CD4-positive, CD25-positive, alpha-beta regulatory T cell (primary cell): Measurements from ENCODE around the gene NID1. TPM values are rescaled to one million over a fixed set of nuclear protein-coding genes. Genes with fewer than 3 reads are reported as not detected.

Source experiments
- ATAC-seq, 2 donors: fragments of 150-1000 bp; cut with Tn5 transposase; one replicate each; pipeline ENCODE4 v1.10.0; 2021; ENCODE audit warnings: low read depth in 2 of 2, moderate number of reproducible peaks in 2 of 2, moderate library complexity in 1 of 2
- DNase-seq, 3 donors: peaks; one replicate each; pipeline versions ENCODE4 v3.0.0 to v3.0.0-alpha.2; 2012 to 2022; ENCODE audit warnings: mixed read lengths in 1 of 3
- H3K27ac ChIP-seq: one replicate; pipeline ENCODE4 v1.7.0; 2013; ENCODE audit warnings: mild to moderate bottlenecking, low read length; ENCODE audit not compliant: insufficient read depth, poor library complexity, severe bottlenecking
- H3K27me3 ChIP-seq: one replicate; pipeline ENCODE4 v1.7.0; 2013; ENCODE audit warnings: low read length; ENCODE audit not compliant: control insufficient read depth, insufficient read depth
- H3K36me3 ChIP-seq: one replicate; pipeline ENCODE4 v1.7.0; 2013; ENCODE audit warnings: mild to moderate bottlenecking, low read length, moderate library complexity; ENCODE audit not compliant: control insufficient read depth, insufficient read depth
- H3K4me1 ChIP-seq: 2 replicates; pipeline ENCODE4 v1.7.0; 2013; ENCODE audit warnings: mild to moderate bottlenecking, low read length; ENCODE audit not compliant: insufficient read depth, control insufficient read depth, poor library complexity, severe bottlenecking
- H3K4me3 ChIP-seq: one replicate; pipeline ENCODE4 v1.7.0; 2013; ENCODE audit warnings: low read depth, mild to moderate bottlenecking, low read length, moderate library complexity
- H3K9me3 ChIP-seq, 2 experiments: 1 replicate in 1 of 2; 2 replicates in 1 of 2; pipeline ENCODE4 v1.7.0; 2013; ENCODE audit warnings: low read length in 2 of 2, mild to moderate bottlenecking in 1 of 2, moderate library complexity in 1 of 2; ENCODE audit not compliant: control insufficient read depth in 2 of 2
- H3K27ac Mint-ChIP-seq, 3 donors: one replicate each; pipeline ENCODE4 v1.8.0; 2020 to 2022; ENCODE audit warnings: mild to moderate bottlenecking in 3 of 3, mixed read lengths in 3 of 3, moderate library complexity in 2 of 3
- H3K27me3 Mint-ChIP-seq: one replicate; pipeline ENCODE4 v1.8.0; 2022; ENCODE audit warnings: mild to moderate bottlenecking, mixed read lengths
- H3K36me3 Mint-ChIP-seq: one replicate; pipeline ENCODE4 v1.8.0; 2020; ENCODE audit warnings: mixed read lengths
- H3K4me1 Mint-ChIP-seq, 4 donors: one replicate each; pipeline ENCODE4 v1.8.0; 2020 to 2022; ENCODE audit warnings: mixed read lengths in 4 of 4, mild to moderate bottlenecking in 1 of 4
- H3K4me3 Mint-ChIP-seq, 4 donors: one replicate each; pipeline ENCODE4 v1.8.0; 2020 to 2022; ENCODE audit warnings: mild to moderate bottlenecking in 4 of 4, mixed read lengths in 4 of 4, moderate library complexity in 3 of 4
- H3K9me3 Mint-ChIP-seq, 7 donors: one replicate each; pipeline ENCODE4 v1.8.0; 2020 to 2022; ENCODE audit warnings: mixed read lengths in 7 of 7, mild to moderate bottlenecking in 3 of 7, moderate library complexity in 2 of 7
- polyA plus RNA-seq, 4 donors: library from polyadenylated mRNA; unstranded; fragments of 300-500 nt; fragmentation: Illumina TruSeq; gene quantifications; one replicate each; pipeline ENCODE4 v1.2.3, GENCODE V29; 2021
- total RNA-seq: library from RNA; stranded (reverse); gene quantifications from one replicate; pipeline ENCODE4 v1.2.3, GENCODE V29; 2022

NID1 gene
- total and polyA plus RNA-seq, 5 donors from 2014 or later: 0.10 TPM; not detected in 4

- H3K27ac Mint-ChIP-seq: no peak overlapping the region
- Histone ChIP-seq H3K27ac (no peak overlapping the region), H3K4me1 (no peaks in the 10 kb centered on the region), H3K9me3 (no peaks in the 10 kb centered on the region), H3K4me3 (no peak overlapping the region), H3K36me3 (no peaks in the 10 kb centered on the region), H3K27me3 (no peaks in the 10 kb centered on the region)
- H3K4me3 Mint-ChIP-seq: no peak overlapping the region
- H3K36me3 Mint-ChIP-seq: peaks cover 4% of the 10 kb centered on the region
- ATAC-seq (no peak), DNase-seq (no peak)
- peaks cover 23% of the 10 kb centered on the region for H3K27me3 Mint-ChIP-seq
- no peaks in the 10 kb centered on the region for H3K9me3 Mint-ChIP-seq
- H3K4me1 Mint-ChIP-seq: peaks cover 4 to 19% (median 9%) of the 10 kb centered on the region in 4 donors
Measured at GRCh38 chr1:235939480-235939775, 125.5 kb downstream of the NID1 start.

DNA sequence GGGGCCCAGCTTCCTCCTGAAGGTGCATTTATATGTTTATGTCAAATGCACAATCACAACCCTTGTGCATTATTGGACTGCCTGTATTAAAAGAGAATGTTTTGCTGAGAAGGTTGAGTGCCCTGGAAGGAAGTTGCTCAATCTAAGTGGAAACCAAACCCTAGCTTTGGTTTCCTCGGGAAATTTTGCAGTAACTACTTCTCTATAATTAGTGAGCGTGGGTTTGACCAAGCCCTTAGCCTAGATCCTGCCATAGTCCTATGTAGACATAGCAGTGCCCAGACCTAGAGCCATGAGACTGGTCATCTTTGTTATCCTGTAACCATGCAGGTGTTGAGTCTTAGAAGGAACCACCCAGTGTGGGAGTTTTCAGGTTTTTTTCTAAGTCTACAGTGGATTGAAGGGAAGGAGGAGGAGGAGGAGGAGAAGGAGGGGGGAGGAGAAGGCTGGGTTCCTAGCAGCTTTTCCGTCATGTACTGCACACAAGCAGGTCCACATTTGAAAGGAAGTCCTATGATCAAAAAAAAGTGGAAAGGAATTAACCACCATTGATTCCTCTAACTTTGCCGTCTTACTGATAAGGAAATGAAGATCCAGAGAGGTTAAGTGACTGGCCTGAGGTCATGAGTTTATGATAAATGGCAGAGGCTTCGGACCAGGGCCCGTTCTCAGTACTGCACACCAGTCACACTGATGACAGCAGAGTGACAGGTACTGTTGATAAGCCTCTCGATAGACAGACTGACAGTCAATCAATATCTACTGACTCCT lies 126.0 kb downstream of the NID1 start:
- Mint-ChIP-seq H3K36me3 (peaks cover 4% of the 10 kb centered on the region), H3K27me3 (peaks cover 22% of the 10 kb centered on the region), H3K27ac (peak overlapping the region in 1 of 3 donors; percentile 77), H3K4me3 (no peak overlapping the region), H3K9me3 (no peaks in the 10 kb centered on the region), H3K4me1 (peaks cover 4 to 19% (median 9%) of the 10 kb centered on the region in 4 donors)
- ATAC-seq: peak; percentile 18 to 35
- Histone ChIP-seq H3K27ac (no peak overlapping the region), H3K4me1 (no peaks in the 10 kb centered on the region), H3K4me3 (no peak overlapping the region), H3K9me3 (no peaks in the 10 kb centered on the region), H3K27me3 (no peaks in the 10 kb centered on the region), H3K36me3 (no peaks in the 10 kb centered on the region)
- no peak for DNase-seq

DNA sequence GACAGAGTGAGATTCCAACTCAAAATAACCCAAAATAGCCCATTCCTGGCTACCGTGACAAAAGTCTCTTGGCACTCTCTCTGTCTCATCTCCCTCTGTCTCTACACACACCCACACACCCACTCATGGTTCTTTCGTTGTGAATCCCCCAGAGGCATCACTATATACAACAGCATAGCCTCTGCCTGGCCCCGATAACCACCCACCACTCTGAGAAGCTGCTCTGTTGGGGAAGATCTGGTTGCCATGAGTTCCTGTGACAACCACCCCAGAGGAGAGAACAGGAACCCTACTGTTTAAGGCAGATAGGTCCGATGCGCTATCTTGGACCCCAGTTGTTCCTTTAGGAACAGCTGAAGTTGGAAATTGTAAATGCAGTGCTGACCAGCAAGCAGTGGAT lies 127.8 kb downstream of the NID1 start:
- Mint-ChIP-seq H3K4me3 (no peak overlapping the region), H3K4me1 (peaks cover 4 to 21% (median 9%) of the 10 kb centered on the region in 4 donors), H3K9me3 (no peaks in the 10 kb centered on the region), H3K27me3 (peaks cover 18% of the 10 kb centered on the region), H3K27ac (no peak overlapping the region), H3K36me3 (peaks cover 4% of the 10 kb centered on the region)
- H3K27ac ChIP-seq: no peak overlapping the region
- no peaks in the 10 kb centered on the region for H3K9me3 ChIP-seq
- H3K4me3 ChIP-seq: no peak overlapping the region
- ATAC-seq (no peak), DNase-seq (no peak)
- no peaks in the 10 kb centered on the region for H3K27me3 ChIP-seq
- H3K4me1 ChIP-seq: no peaks in the 10 kb centered on the region
- H3K36me3 ChIP-seq: no peaks in the 10 kb centered on the region

GRCh38 chr1:235935235-235936225 lies 129.4 kb downstream of the NID1 start:
- Histone ChIP-seq H3K9me3 (no peaks in the 10 kb centered on the region), H3K27ac (no peak overlapping the region), H3K4me3 (no peak overlapping the region), H3K4me1 (no peaks in the 10 kb centered on the region), H3K36me3 (no peaks in the 10 kb centered on the region), H3K27me3 (no peaks in the 10 kb centered on the region)
- no peak overlapping the region for H3K4me3 Mint-ChIP-seq
- H3K36me3 Mint-ChIP-seq: peaks cover 4% of the 10 kb centered on the region
- peak overlapping the region in 1 of 3 donors; percentile 65 for H3K27ac Mint-ChIP-seq
- DNase-seq (no peak), ATAC-seq (no peak)
- peaks cover 15% of the 10 kb centered on the region for H3K27me3 Mint-ChIP-seq
- H3K9me3 Mint-ChIP-seq: no peaks in the 10 kb centered on the region
- peaks cover 4 to 22% (median 9%) of the 10 kb centered on the region in 4 donors for H3K4me1 Mint-ChIP-seq

GRCh38 chr1:235933766-235934116 lies 131.1 kb downstream of the NID1 start:
- Histone ChIP-seq H3K4me3 (no peak overlapping the region), H3K27me3 (no peaks in the 10 kb centered on the region), H3K4me1 (no peaks in the 10 kb centered on the region), H3K9me3 (no peaks in the 10 kb centered on the region), H3K36me3 (no peaks in the 10 kb centered on the region), H3K27ac (no peak overlapping the region)
- no peak for DNase-seq
- no peak overlapping the region for H3K27ac Mint-ChIP-seq
- H3K4me3 Mint-ChIP-seq: no peak overlapping the region
- ATAC-seq: no peak
- no peaks in the 10 kb centered on the region for H3K36me3 Mint-ChIP-seq
- H3K27me3 Mint-ChIP-seq: peaks cover 13% of the 10 kb centered on the region
- H3K9me3 Mint-ChIP-seq: no peaks in the 10 kb centered on the region
- H3K4me1 Mint-ChIP-seq: peaks cover 4 to 14% (median 6%) of the 10 kb centered on the region in 4 donors

DNA sequence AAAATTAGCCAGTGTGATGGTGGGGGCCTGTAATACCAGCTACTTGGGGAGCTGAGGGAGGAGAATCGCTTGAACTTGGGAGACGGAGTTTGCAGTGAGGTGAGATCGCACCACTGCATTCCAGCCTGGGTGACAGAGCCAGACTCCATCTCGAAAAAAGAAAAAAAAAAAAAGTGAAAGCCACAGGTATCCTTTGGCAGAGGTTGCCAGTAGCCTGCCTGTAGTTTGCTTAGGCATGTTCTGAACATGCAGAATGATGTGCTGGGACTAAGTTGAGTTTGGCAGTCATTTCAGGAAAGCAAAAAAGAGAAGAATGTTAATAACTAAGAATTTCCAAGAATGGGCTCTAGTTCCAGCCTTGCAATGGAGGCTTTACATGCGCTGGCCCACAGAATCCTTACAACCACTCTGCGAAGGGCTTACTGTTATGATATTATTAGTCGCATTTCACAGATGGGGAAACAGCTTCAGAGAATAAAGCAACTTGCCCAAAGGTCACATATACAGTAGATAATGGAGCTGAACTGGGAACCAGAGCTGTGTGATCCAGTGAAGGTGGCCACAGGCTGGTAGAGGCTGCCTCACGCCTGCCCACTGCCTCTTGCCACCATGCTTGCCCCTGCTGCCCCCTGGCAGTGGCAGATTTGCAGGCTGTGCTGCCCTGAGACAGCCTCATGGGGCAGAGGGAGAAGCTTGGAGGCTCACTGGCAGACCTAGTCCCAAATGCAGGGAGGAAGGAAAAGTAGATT lies 131.7 kb downstream of the NID1 start:
- Mint-ChIP-seq H3K27me3 (peaks cover 13% of the 10 kb centered on the region), H3K27ac (no peak overlapping the region), H3K4me3 (no peak overlapping the region), H3K36me3 (no peaks in the 10 kb centered on the region), H3K4me1 (peaks cover 0 to 10% (median 3%) of the 10 kb centered on the region in 4 donors), H3K9me3 (no peaks in the 10 kb centered on the region)
- H3K4me1 ChIP-seq: no peaks in the 10 kb centered on the region
- no peaks in the 10 kb centered on the region for H3K36me3 ChIP-seq
- no peak for DNase-seq
- H3K27me3 ChIP-seq: no peaks in the 10 kb centered on the region
- no peak for ATAC-seq
- no peak overlapping the region for H3K4me3 ChIP-seq
- H3K27ac ChIP-seq: no peak overlapping the region
- H3K9me3 ChIP-seq: no peaks in the 10 kb centered on the region

GRCh38 chr1:235932090-235932510 lies 132.8 kb downstream of the NID1 start:
- Mint-ChIP-seq H3K27ac (peak overlapping the region in 1 of 3 donors; percentile 56), H3K4me1 (peaks cover 0 to 10% (median 3%) of the 10 kb centered on the region in 4 donors), H3K4me3 (no peak overlapping the region), H3K36me3 (no peaks in the 10 kb centered on the region), H3K9me3 (no peaks in the 10 kb centered on the region), H3K27me3 (peaks cover 13% of the 10 kb centered on the region)
- ATAC-seq (no peak), DNase-seq (no peak)
- H3K4me3 ChIP-seq: no peak overlapping the region
- H3K9me3 ChIP-seq: no peaks in the 10 kb centered on the region
- no peak overlapping the region for H3K27ac ChIP-seq
- H3K36me3 ChIP-seq: no peaks in the 10 kb centered on the region
- H3K4me1 ChIP-seq: no peaks in the 10 kb centered on the region
- no peaks in the 10 kb centered on the region for H3K27me3 ChIP-seq
